PC-3 (cell line): ENCODE measurements around the gene KLK15.

Source experiments
- EZH2phosphoT487 ChIP-seq: fragments of 300-600 bp; sonication (generic); IDR thresholded peaks from 2 replicates; pipeline ENCODE4 v1.6.1; 2018; ENCODE audit warnings: mild to moderate bottlenecking, antibody characterized with exemption, low read length, borderline replicate concordance
- TF ChIP-seq, protein P1 (sequence below): fragments of 300-600 bp; sonication (generic); conservative IDR thresholded peaks from 2 replicates; pipeline ENCODE4 v1.5.1; 2017; ENCODE audit warnings: antibody characterized with exemption, low read depth, mild to moderate bottlenecking, low read length

DNA sequence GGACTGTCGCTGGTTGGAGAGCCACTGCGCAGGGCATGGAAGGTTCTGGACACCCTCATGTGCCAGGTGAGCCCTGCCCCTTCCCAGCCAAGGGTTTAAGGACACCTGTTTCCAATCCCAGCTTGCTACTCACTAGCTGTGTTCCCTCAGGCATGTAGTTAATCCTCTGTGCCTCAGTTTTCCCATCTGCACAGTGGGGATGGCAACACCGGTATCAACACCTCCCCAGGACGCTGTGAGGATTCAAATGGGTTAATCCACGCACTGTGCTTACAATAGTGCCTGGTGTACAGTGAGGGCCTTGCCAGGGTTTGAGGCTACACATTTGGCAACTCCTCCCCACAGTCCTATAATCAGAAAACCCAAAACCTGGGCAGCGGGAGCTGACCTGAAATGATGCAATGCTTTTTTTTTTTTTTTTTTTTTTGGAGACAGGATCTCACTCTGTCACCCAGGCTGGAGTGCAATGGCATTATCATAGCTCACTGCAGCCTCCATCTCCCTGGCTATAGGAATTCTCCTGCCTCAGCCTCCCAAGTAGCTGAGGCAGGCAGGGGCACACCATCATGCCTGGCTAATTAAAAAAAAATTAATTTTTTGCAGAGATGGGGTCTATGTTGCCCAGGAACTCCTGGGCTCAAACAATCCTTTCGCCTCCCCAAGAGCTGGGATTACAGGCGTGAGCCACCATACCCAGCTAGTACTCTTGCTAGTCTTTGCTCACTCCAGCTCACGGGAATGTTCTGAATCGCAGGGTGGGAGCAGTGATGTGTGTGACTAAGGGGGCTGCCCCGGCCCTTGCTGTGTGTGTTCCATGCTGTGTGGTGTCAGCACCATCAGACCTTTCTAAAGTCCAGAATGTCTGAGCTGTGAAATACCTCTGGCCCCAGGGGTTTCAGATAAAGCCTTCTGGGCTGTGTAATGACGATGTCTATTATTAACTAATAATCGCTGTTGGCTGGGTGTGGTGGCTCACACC, 40.8 kb downstream of the KLK15 start:
- TF ChIP-seq, protein P1, sequence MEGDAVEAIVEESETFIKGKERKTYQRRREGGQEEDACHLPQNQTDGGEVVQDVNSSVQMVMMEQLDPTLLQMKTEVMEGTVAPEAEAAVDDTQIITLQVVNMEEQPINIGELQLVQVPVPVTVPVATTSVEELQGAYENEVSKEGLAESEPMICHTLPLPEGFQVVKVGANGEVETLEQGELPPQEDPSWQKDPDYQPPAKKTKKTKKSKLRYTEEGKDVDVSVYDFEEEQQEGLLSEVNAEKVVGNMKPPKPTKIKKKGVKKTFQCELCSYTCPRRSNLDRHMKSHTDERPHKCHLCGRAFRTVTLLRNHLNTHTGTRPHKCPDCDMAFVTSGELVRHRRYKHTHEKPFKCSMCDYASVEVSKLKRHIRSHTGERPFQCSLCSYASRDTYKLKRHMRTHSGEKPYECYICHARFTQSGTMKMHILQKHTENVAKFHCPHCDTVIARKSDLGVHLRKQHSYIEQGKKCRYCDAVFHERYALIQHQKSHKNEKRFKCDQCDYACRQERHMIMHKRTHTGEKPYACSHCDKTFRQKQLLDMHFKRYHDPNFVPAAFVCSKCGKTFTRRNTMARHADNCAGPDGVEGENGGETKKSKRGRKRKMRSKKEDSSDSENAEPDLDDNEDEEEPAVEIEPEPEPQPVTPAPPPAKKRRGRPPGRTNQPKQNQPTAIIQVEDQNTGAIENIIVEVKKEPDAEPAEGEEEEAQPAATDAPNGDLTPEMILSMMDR = no peak
- TF ChIP-seq EZH2phosphoT487 = no peak
